Measurements from ENCODE around the gene MNX1.

- TF ChIP-seq, protein P1, sequence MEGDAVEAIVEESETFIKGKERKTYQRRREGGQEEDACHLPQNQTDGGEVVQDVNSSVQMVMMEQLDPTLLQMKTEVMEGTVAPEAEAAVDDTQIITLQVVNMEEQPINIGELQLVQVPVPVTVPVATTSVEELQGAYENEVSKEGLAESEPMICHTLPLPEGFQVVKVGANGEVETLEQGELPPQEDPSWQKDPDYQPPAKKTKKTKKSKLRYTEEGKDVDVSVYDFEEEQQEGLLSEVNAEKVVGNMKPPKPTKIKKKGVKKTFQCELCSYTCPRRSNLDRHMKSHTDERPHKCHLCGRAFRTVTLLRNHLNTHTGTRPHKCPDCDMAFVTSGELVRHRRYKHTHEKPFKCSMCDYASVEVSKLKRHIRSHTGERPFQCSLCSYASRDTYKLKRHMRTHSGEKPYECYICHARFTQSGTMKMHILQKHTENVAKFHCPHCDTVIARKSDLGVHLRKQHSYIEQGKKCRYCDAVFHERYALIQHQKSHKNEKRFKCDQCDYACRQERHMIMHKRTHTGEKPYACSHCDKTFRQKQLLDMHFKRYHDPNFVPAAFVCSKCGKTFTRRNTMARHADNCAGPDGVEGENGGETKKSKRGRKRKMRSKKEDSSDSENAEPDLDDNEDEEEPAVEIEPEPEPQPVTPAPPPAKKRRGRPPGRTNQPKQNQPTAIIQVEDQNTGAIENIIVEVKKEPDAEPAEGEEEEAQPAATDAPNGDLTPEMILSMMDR (IDR thresholded peaks at IDR 0.05; ENCODE audit: low read depth, low read length, poor library complexity, severe bottlenecking) = no peak
- TF ChIP-seq EZH2phosphoT487 (IDR thresholded peaks at IDR 0.05; ENCODE audit: borderline replicate concordance, low read length) = no peak
Measured at GRCh38 chr7:157021871-157022680, 11.6 kb upstream of the MNX1 start.
